Neuronal stem cell (in vitro differentiated cells): ENCODE results near the gene TSPAN15.
A peak's percentile ranks its signal among the peaks of the same experiment; 100 is the strongest.
"Not testable (repeated sequence)": the region's sequence is repeated elsewhere in the genome, so short reads cannot be mapped to it uniquely, and the experiment has no call there.

ENCODE experiments used
- DNase-seq: peaks from one replicate; pipeline ENCODE4 v3.0.0-alpha.2; 2013; ENCODE audit warnings: low spot score
- H2AFZ ChIP-seq: one replicate; pipeline ENCODE4 v1.6.1; 2013; ENCODE audit warnings: mild to moderate bottlenecking, low read length, inconsistent platforms
- H2AK5ac ChIP-seq: 2 replicates; pipeline ENCODE4 v1.6.1; 2013; ENCODE audit warnings: low read depth, mild to moderate bottlenecking, inconsistent platforms, low read length, moderate library complexity, mixed read lengths
- H2BK120ac ChIP-seq: 2 replicates; pipeline ENCODE4 v1.6.1; 2013; ENCODE audit warnings: low read depth, mild to moderate bottlenecking, inconsistent platforms, low read length, moderate library complexity, mixed read lengths
- H2BK12ac ChIP-seq: one replicate; pipeline ENCODE4 v1.6.1; 2013; ENCODE audit warnings: low read length, inconsistent platforms
- H2BK15ac ChIP-seq: 2 replicates; pipeline ENCODE4 v1.6.1; 2013; ENCODE audit warnings: mild to moderate bottlenecking, low read length, inconsistent platforms, mixed read lengths
- H2BK5ac ChIP-seq: one replicate; pipeline ENCODE4 v1.6.1; 2013; ENCODE audit warnings: inconsistent platforms, mild to moderate bottlenecking, low read length, moderate library complexity
- H3K14ac ChIP-seq: one replicate; pipeline ENCODE4 v1.6.1; 2013; ENCODE audit warnings: low read length, inconsistent platforms
- H3K18ac ChIP-seq: 2 replicates; pipeline ENCODE4 v1.6.1; 2013; ENCODE audit warnings: low read length, inconsistent platforms
- H3K23ac ChIP-seq: 2 replicates; pipeline ENCODE4 v1.6.1; 2013; ENCODE audit warnings: low read depth, mild to moderate bottlenecking, mixed read lengths, low read length, inconsistent platforms; ENCODE audit not compliant: poor library complexity
- H3K27ac ChIP-seq: replicated peaks from 3 replicates; pipeline ENCODE4 v1.5.1; 2013; ENCODE audit warnings: low read length, inconsistent platforms
- H3K27me3 ChIP-seq, 3 experiments: 2 replicates each; pipeline ENCODE4 v1.6.1; 2013; ENCODE audit warnings: low read length in 3 of 3, mild to moderate bottlenecking in 2 of 3, inconsistent platforms in 1 of 3, low read depth in 1 of 3, mixed read lengths in 1 of 3, moderate library complexity in 1 of 3; ENCODE audit not compliant: control insufficient read depth in 3 of 3, insufficient read depth in 3 of 3
- H3K36me3 ChIP-seq, 2 donors: replicated peaks in 1 of 2; 2 replicates each; pipeline ENCODE4 v1.6.1; 2013; ENCODE audit warnings: low read length in 2 of 2; ENCODE audit not compliant: control insufficient read depth in 2 of 2, insufficient read depth in 2 of 2
- H3K4ac ChIP-seq: 2 replicates; pipeline ENCODE4 v1.6.1; 2013; ENCODE audit warnings: inconsistent platforms, mild to moderate bottlenecking, low read length, moderate library complexity
- H3K4me1 ChIP-seq, 2 donors: 1 replicate in 1 of 2; 2 replicates in 1 of 2; pipeline ENCODE4 v1.6.1; 2013; ENCODE audit warnings: low read length in 2 of 2, low read depth in 1 of 2; ENCODE audit not compliant: control insufficient read depth in 2 of 2, insufficient read depth in 1 of 2
- H3K4me2 ChIP-seq: one replicate; pipeline ENCODE4 v1.6.1; 2013; ENCODE audit warnings: mild to moderate bottlenecking, low read length, inconsistent platforms; ENCODE audit not compliant: insufficient read depth, poor library complexity, severe bottlenecking
- H3K4me3 ChIP-seq, 2 donors: 2 replicates each; pipeline ENCODE4 v1.5.1; 2013; ENCODE audit warnings: low read length in 2 of 2, mild to moderate bottlenecking in 2 of 2, inconsistent platforms in 1 of 2, moderate library complexity in 1 of 2
- H3K79me1 ChIP-seq: one replicate; pipeline ENCODE4 v1.6.1; 2013; ENCODE audit warnings: low read depth, mild to moderate bottlenecking, inconsistent platforms, low read length, moderate library complexity
- H3K9ac ChIP-seq: one replicate; pipeline ENCODE4 v1.6.1; 2013; ENCODE audit warnings: mild to moderate bottlenecking, low read depth, low read length, inconsistent platforms; ENCODE audit not compliant: poor library complexity
- H3K9me3 ChIP-seq, 2 donors: replicated peaks in 1 of 2; 2 replicates each; pipeline versions ENCODE3 to v1.6.1; 2013; ENCODE audit warnings: low read length in 2 of 2, mild to moderate bottlenecking in 2 of 2, inconsistent platforms in 1 of 2, low read depth in 1 of 2, mixed read lengths in 1 of 2, moderate library complexity in 1 of 2; ENCODE audit not compliant: control insufficient read depth in 2 of 2, insufficient read depth in 1 of 2
- H4K8ac ChIP-seq: one replicate; pipeline ENCODE4 v1.6.1; 2013; ENCODE audit warnings: low read depth, mild to moderate bottlenecking, inconsistent platforms, low read length, moderate library complexity
- H4K91ac ChIP-seq: one replicate; pipeline ENCODE4 v1.6.1; 2013; ENCODE audit warnings: low read length, low read depth, mild to moderate bottlenecking, inconsistent platforms; ENCODE audit not compliant: poor library complexity
- WGBS, 2 donors: extraction: QIAGEN DNeasy Blood & Tissue Kit; methylation state at CpG; one replicate each; pipeline ENCODE4 v1.1.7; 2013; ENCODE audit warnings: missing lambda C conversion rate in 2 of 2, mixed read lengths in 1 of 2; ENCODE audit not compliant: insufficient read length in 2 of 2, insufficient replicate concordance in 1 of 2; ENCODE audit errors: extremely low coverage in 2 of 2; 5-methylcytosine and 5-hydroxymethylcytosine counted together

TSPAN15 gene

GRCh38 chr10:69446229-69446628 is 5.0 kb upstream of the TSPAN15 start:
- H3K36me3 ChIP-seq, result no peaks in the 10 kb centered on the region
- no peak overlapping the region for H2BK120ac ChIP-seq
- no peak overlapping the region for H2AK5ac ChIP-seq
- no peak overlapping the region for H3K23ac ChIP-seq
- no peak overlapping the region for H3K27ac ChIP-seq
- H3K9ac ChIP-seq, result no peak overlapping the region
- H3K4me3 ChIP-seq, result no peak overlapping the region
- no peak overlapping the region for H2BK12ac ChIP-seq
- no peak overlapping the region for H4K8ac ChIP-seq
- H3K4me1 ChIP-seq, result peaks cover 0 to 5% of the 10 kb centered on the region in 2 donors
- H4K91ac ChIP-seq, result no peak overlapping the region
- H3K9me3 ChIP-seq, result no peaks in the 10 kb centered on the region
- no peaks in the 10 kb centered on the region for H3K79me1 ChIP-seq
- DNase-seq, result no peak
- no peak overlapping the region for H2BK5ac ChIP-seq
- H3K18ac ChIP-seq, result no peak overlapping the region
- no peak overlapping the region for H3K4me2 ChIP-seq
- H2AFZ ChIP-seq, result no peak overlapping the region
- peaks cover 0 to 39% (median 2%) of the 10 kb centered on the region in 3 experiments for H3K27me3 ChIP-seq
- H2BK15ac ChIP-seq, result no peak overlapping the region
- H3K14ac ChIP-seq, result no peak overlapping the region
- H3K4ac ChIP-seq, result no peak overlapping the region

DNA sequence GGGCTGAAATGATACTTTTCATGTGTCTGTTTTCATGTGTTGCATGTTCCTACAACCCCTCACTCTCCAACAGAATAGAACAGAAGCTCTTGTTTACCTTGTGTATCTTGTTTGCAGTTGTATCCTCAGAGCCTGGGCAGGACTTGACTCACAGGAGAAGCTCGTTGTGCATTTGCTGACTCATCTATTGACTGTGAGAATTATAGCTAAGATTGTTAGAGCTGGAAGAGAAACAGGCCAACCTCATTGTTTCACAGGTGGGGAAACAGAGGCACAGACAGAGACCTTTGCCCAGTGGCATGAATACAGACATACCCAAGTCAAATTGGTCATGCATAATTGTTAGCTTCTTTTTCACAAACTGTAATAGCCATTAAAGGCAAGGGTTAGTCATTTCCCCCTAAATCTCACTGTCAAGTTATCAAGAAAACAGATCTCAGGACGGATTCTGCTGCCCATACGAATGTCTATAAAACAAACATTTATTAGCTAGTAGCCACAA is 4.6 kb upstream of the TSPAN15 start:
- no peak overlapping the region for H2AFZ ChIP-seq
- H4K8ac ChIP-seq, result no peak overlapping the region
- no peak overlapping the region for H2BK15ac ChIP-seq
- no peak for DNase-seq
- H3K4me3 ChIP-seq, result no peak overlapping the region
- no peaks in the 10 kb centered on the region for H3K9me3 ChIP-seq
- H2AK5ac ChIP-seq, result no peak overlapping the region
- peaks cover 0 to 37% (median 5%) of the 10 kb centered on the region in 3 experiments for H3K27me3 ChIP-seq
- no peaks in the 10 kb centered on the region for H3K79me1 ChIP-seq
- no peak overlapping the region for H4K91ac ChIP-seq
- H3K9ac ChIP-seq, result no peak overlapping the region
- no peaks in the 10 kb centered on the region for H3K36me3 ChIP-seq
- H3K23ac ChIP-seq, result no peak overlapping the region
- H3K4me2 ChIP-seq, result no peak overlapping the region
- no peak overlapping the region for H3K27ac ChIP-seq
- H2BK120ac ChIP-seq, result no peak overlapping the region
- H2BK5ac ChIP-seq, result no peak overlapping the region
- H3K4me1 ChIP-seq, result peaks cover under 1 to 5% of the 10 kb centered on the region in 2 donors
- H3K18ac ChIP-seq, result peak overlapping the region; percentile 12
- H3K14ac ChIP-seq, result no peak overlapping the region
- H3K4ac ChIP-seq, result no peak overlapping the region
- WGBS, 2 donors, result no CpG with 5 or more reads among the region's 3 CpGs
- H2BK12ac ChIP-seq, result no peak overlapping the region

DNA sequence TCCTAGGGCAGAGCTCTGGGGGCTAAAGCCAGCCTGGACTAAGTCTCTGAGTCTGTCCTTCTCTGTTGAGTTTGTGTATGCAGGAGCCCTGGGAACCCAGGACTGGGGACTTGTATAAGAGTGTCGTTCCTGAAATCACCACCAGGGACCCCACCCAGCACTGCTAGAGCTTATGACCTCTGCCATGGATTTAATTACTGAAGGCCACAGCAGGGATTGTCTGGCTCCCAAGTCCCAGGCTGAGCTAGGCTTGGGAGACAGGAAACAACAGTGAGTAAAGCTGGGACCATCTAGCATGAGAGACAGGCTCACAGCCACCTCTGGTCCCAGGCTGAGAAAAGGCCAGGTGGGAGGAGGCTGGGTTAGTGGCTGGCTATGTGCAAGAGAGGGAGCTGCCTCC is 1.4 kb upstream of the TSPAN15 start:
- no peak overlapping the region for H3K27ac ChIP-seq
- H3K79me1 ChIP-seq, result no peaks in the 10 kb centered on the region
- no peaks in the 10 kb centered on the region for H3K36me3 ChIP-seq
- no peak overlapping the region for H4K91ac ChIP-seq
- H3K27me3 ChIP-seq, result peaks cover 0 to 53% (median 15%) of the 10 kb centered on the region in 3 experiments
- no peak overlapping the region for H3K23ac ChIP-seq
- peak overlapping the region; percentile 32 for H2BK15ac ChIP-seq
- H4K8ac ChIP-seq, result no peak overlapping the region
- no peak overlapping the region for H2AK5ac ChIP-seq
- no peak overlapping the region for H2AFZ ChIP-seq
- H3K4me3 ChIP-seq, result no peak overlapping the region
- H3K4ac ChIP-seq, result no peak overlapping the region
- peaks cover 3 to 9% of the 10 kb centered on the region in 2 donors for H3K4me1 ChIP-seq
- peak; percentile 59 for DNase-seq
- no peak overlapping the region for H2BK120ac ChIP-seq
- peak overlapping the region; percentile 31 for H3K18ac ChIP-seq
- H3K14ac ChIP-seq, result no peak overlapping the region
- no peak overlapping the region for H3K4me2 ChIP-seq
- H3K9ac ChIP-seq, result no peak overlapping the region
- no peaks in the 10 kb centered on the region for H3K9me3 ChIP-seq
- no peak overlapping the region for H2BK12ac ChIP-seq
- WGBS, 2 donors, result no CpG with 5 or more reads among the region's 1 CpG
- H2BK5ac ChIP-seq, result no peak overlapping the region

GRCh38 chr10:69450395-69450794 is 870 bp upstream of the TSPAN15 start:
- H3K9ac ChIP-seq, H2BK12ac ChIP-seq, H3K14ac ChIP-seq, H3K4ac ChIP-seq, H3K36me3 ChIP-seq, H3K18ac ChIP-seq, H2BK5ac ChIP-seq, H3K4me3 ChIP-seq, DNase-seq, H2BK120ac ChIP-seq, H3K79me1 ChIP-seq, H3K9me3 ChIP-seq, H4K8ac ChIP-seq, H2BK15ac ChIP-seq, H3K4me2 ChIP-seq, H4K91ac ChIP-seq, H3K27ac ChIP-seq, H3K4me1 ChIP-seq, H2AFZ ChIP-seq, H2AK5ac ChIP-seq, H3K23ac ChIP-seq: not testable (repeated sequence)
- H3K27me3 ChIP-seq, result peaks cover 0 to 53% (median 15%) of the 10 kb centered on the region in 3 experiments
- WGBS, 2 donors, result no CpG with 5 or more reads among the region's 16 CpGs
